HG02759 (cell line): Measurements from ENCODE around the gene ITLN1.
"Not testable (repeated sequence)": the region's sequence is repeated elsewhere in the genome, so short reads cannot be mapped to it uniquely, and the experiment has no call there.

Source experiments
- ATAC-seq: cut with Tn5 transposase; IDR thresholded peaks from one replicate; pipeline ENCODE4 v1.9.1; 2021; ENCODE audit warnings: mild to moderate bottlenecking, moderate library complexity; ENCODE audit not compliant: unreplicated experiment

ITLN1 gene

DNA sequence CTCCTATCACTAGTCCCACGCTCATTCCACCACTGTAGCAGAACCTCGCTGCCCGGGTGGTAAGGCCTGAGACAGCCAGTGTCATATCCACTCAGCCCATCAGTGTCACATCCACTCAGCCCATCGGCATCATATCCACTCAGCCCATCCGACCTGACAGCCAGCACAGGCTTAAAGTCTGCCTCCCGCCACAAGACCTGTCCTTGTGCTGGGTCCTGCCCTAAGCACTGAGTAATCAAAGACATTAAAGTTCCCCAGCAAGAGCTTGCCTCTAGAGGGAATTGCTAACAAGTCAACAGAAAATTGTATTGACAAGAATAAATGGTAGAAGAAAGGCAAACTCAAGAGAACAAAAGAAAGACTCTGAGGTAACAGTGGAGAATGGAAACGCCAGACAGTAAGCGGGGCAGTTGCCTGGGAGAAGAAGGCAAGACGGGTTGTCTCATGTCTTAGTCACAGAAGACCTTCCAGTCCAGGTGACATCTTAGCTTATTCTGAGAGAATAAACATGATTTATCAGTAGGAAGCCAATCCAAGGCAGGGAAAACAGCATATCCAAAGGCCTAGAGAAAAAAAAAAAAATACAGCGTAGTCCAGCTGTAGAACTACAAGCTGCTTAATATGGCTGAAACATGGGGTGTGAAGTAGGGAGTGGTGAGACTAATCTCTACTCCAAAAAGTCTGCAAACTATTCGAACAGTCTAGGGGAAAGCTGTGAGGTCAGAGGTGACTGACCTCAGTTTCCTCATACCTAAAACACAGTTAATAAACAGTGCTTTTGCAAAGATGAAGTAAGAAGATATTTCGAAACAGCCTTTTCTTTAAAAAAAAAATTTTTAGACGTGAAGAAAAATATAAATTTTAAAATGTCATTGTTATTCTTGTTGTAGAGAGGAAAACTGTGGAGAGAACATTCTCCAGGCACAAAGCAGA lies 1.1 kb downstream of the ITLN1 start:
- no peak for ATAC-seq

DNA sequence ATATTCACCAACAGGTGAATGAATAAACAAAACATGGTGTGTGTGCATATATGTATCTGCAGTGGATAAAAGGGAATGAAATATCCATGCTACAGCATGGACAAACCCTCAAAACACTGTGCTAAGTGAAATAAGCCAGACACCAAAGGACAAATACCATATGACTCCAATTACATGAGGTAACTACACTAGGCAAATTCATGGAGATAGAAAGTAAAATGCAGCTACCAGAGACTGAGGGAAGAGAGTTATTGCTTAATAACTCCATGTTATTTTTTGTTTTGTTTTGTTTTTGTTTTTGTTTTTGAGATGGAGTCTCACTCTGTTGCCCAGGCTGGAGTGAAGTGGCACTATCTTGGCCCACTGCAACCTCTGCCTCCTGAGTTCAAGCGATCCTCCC lies 2.4 kb downstream of the ITLN1 start:
- ATAC-seq = no peak

DNA sequence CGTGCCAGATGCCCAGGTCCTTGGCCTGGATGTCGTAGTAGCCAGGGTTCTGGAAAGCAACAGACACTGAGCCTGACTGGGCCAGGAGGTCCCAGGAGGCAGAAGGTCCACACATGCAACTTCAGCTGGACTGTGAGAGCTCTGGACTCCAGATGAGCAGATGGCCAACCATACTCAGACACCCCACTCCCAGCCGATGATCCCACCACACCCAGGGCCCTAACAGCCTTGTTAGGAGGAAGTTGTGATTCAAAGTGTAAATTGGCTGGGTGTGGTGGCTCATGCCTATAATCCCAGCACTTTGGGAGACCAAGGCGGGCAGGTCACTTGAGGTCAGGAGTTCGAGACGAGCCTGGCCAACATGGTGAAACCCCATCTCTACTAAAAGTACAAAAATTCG lies 3.7 kb downstream of the ITLN1 start:
- ATAC-seq = not testable (repeated sequence)

DNA sequence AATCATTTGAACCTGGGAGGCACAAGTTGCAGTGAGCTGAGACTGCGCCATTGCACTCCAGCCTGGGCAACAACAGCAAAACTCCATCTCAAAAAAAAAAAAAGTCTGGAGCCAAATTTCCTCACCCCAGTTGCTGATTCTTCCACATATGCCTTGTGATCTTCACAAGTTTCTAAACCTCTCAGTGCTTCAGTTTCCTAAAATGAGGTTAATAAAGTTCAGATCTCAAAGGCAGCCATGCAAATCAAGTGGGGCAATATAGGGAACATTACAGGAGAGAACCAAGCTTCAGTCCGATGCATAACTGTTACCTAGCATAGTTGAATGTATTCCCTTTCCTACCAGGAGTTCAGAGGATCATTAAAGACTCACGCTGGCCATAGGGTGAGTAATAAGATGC lies 4.8 kb downstream of the ITLN1 start:
- no peak for ATAC-seq

DNA sequence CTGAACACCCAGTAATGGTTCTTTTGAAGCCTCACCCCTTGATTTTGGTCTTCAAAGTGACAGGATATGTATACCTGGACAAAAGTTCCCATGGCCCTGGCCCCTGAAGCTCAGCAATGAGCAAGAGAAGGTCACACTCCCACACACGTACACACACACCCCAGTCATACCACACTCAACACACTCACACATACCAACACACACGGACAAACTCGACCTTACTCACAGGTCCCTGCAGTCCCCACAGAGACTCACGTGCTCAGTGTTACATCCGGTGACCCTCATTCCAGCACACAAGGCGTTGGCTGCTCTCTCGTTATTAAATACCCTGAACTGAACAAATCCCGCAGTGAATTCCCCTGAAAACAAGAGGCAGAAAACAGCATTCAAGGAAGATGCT lies 5.9 kb downstream of the ITLN1 start:
- no peak for ATAC-seq

DNA sequence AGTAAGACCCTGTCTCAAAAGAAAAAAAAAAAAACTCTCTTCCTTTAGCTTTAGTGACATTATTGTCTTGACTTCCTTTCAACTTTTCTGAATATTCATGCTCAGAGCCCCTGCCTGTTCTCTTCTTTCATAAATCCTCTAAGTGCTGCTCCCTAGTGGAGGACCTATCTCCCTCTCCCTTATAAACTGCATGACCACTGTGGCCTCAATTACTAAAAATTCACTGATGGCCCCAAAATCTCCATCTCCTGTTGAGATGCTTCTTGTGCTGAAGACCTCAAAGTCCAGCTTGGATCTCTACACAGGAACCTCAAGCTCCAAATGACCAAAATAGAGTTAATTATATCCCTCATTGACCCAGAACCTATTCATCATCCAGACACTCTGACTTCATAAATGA lies 7.8 kb downstream of the ITLN1 start:
- no peak for ATAC-seq

DNA sequence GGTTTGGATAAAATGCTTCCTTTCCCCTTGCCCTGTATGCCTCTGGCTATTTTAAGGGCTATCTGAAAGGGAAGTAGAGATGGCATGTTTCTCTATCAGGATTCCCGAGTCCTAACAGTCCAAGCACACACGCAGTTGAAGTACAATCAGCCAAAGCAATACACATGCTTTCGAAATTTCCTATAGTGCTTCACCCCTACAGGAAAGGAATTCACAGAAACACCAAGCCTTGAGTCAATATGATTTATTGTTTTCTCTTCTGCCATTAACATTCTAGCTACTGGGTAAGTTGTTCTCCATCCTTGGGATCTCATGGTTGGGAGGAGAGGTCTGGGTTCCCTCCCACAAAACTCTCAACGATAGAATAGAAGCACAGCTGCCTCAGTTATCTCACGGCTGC lies 8.7 kb downstream of the ITLN1 start:
- no peak for ATAC-seq

DNA sequence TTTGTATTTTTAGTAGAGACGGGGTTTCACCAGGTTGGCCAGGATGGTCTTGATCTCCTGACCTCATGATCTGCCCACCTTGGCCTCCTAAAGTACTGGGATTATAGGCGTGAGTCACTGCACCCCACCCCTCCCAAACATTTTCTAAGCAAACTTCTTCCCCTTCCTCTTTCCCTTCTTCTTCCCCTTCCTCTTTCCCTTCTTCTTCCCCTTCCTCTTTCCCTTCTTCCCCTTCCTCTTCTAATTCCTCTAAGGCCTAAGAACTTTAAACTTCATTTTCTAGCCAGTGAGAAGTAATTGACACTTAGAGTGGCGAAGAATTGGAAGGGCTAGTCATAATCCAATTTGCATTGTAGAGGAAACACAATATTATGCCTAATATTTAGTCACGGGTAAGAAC lies 9.4 kb downstream of the ITLN1 start:
- ATAC-seq = not testable (repeated sequence)

DNA sequence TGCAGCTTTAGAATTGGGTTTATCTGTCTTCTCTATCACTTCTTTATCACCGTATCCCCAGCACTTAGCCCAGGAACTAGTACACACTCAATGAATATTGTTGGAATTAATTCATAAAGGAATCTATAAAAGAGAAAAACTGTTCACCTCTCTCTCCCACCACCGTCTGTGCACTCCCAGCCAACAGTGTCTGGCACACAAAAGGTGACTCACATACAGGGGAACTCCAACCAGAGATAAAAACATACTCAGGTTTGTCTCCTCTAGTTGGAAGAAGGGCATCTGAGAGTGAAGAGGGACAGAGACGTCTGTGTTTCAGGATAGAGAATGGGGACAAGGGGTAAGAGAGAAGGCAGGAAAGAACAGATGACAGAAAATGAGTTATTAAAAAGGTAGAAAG lies 10.0 kb downstream of the ITLN1 start:
- no peak for ATAC-seq

DNA sequence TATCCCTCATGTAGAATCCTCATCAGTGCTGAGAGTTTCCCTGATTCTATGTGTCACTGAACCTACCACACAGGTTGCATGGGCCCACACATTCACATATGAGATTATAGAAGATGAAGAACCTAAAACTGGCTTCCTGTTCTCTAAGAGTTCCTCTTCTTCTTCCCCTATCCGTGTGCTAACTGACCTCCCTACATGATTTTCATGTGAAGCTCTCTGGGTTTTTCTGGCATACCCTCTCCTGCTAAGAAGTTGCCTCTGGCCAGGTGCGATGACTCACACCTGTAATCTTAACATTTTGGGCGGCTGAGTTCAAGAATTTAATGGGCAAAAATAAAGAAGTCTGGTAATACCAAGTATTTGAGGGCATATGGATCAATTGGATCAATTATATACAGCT lies 16.8 kb downstream of the ITLN1 start:
- ATAC-seq = no peak

DNA sequence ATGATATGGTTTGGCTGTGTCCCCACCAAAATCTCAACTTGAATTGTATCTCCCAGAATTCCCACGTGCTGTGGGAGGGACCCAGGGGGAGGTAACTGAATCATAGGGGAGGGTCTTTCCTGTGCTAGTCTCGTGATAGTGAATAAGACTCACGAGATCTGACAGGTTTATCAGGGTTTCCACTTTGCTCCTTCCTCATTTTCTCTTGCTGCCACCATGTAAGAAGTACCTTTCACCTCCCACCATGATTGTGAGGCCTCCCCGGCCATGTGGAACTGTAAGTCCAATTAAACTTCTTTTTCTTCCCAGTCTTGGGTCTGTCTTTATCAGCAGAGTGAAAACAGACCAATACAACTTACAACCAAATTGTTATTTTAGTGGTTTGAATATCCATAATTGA lies 17.3 kb downstream of the ITLN1 start:
- not testable (repeated sequence) for ATAC-seq

DNA sequence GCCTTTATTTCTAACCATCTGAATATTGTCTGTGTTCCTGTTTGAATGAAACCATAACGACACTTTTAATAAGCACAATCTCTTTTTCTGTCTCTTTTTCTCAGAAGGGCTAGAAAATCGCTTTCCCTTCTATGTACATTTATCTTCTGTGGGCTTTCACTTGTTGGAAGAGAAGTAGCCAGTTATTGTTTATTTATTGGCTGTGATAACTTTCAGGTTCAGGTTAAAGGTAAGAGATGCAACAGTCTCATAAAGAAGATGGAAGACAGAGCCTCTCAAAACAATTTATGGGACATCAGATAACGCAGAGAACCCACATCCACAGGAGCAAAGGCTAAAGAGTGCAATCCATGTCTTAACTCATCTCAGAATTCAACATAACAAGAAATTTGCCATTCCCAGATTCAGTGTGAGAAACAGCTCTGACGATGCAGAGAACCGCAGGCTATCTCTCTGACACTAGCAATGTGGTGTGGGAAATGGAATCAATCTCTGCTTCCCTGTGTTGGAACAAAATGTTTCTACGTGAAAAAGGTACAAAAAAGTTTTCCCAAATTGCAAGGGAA lies 18.2 kb downstream of the ITLN1 start:
- ATAC-seq = no peak

DNA sequence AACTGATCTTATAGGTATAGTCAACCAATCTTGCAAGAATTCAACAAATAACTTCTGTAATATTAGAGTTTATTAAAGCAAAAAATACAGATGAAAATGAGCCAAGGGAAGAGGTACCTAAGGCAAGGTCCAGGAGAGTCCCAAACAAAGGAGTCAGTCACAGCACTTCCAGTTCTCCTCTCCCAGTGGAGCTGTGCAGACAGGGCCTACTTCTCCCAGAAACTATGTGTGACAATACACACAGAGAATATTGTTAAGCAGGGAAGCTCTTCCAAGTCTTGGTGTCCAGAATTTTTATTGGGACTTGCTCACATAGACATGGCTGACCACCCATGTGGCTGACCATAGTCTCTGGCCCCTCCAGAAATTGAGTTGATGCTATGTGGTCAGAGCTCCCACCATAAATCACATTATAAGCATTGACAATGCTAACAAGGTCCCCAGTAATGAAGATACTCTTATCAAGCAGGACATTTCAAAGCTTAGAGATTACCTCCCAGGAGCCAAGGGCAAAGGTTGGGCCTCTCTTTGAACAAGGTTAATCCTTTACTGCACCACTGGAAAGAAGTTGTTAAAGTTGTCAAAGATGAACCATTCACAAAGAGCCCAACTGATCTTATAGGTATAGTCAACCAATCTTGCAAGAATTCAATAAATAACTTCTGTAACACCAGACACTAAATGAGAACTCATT lies 18.8 kb downstream of the ITLN1 start:
- no peak for ATAC-seq

DNA sequence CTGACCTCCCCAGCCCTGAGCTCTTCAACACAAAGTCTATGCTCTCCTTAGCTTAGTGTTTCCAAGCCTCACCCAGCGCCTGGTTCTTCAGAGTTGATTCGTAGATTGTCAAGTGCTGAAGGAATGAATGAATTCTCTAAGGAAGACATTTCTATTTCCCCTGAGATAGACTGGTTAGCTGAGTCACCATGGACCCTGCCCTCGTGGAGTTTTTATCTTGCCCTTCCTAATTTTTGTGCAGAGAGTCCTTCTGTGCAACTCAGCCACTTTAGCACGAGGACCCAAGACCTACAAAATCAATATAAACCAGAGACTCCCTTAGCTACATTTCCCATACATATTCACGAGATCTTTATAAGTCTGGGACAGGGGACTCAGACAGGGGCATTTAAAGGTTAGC lies 19.6 kb downstream of the ITLN1 start:
- no peak for ATAC-seq

DNA sequence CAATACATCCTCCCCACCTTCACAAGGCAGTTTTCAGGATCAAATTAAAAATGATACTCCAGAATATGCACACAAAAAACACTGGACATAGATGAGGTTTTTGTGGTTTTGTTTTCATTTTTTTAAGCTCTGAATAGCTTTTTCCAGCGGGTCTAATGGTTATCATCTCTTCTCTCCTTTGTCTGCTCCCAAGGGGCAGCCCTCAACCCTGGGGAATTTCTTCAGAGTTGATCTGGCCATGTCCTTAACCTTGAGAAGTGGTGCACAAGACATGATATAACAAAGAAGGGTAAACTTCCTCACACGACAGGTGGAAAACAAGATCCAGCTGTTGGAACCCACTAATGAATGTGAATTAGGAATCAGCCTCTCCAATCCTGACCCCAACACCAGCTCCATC lies 20.8 kb downstream of the ITLN1 start:
- ATAC-seq = no peak

DNA sequence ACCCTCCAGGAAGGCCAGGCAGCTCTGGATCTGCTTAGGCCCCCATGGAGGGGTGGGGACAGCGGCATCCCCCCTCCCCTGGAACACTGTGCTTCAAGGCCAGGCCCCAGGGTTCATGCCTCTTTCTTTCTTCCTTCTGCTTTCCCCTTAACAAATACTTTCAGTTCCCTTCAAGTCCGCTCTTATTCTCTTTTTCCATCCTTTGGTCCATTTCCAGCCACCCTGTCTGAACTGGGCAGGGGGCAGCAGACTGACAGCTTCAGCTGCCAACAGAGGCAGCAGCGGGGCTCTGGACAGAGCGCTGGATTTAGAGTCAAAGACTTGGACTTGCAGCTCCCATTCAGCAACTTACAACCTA lies 21.2 kb downstream of the ITLN1 start:
- ATAC-seq = no peak

DNA sequence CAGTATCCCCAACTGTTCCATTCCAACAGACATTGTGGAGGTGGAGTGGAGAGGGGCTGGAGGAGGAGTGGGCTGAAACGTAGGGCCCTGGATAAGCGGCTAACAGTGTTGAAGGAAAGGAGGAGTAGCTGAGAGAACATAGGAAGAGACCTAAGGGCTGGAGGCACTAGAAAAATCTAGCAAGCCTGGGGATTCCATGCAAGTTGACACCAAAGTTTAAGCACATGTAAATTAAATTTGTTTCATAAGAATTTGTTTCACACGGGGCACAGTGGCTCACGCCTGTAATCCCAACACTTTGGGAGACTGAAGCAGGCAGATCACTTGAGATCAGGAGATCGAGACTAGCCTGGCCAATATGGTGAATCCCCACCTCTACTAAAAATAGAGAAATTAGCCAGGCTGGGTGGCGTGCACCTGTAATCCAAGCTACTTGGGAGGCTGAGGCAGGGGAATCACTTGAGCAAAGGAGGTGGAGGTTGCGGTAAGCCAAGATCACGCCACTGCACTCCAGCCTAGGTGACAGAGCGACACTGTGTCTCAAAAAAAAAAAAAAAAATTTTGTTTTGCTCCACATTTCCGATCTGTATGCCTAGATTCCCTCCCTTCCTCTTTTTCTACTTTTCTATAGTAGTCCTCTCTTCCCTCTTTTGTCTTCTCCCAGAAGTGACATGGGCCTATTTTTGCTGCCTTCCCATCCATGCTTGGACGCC lies 21.8 kb downstream of the ITLN1 start:
- ATAC-seq = no peak

DNA sequence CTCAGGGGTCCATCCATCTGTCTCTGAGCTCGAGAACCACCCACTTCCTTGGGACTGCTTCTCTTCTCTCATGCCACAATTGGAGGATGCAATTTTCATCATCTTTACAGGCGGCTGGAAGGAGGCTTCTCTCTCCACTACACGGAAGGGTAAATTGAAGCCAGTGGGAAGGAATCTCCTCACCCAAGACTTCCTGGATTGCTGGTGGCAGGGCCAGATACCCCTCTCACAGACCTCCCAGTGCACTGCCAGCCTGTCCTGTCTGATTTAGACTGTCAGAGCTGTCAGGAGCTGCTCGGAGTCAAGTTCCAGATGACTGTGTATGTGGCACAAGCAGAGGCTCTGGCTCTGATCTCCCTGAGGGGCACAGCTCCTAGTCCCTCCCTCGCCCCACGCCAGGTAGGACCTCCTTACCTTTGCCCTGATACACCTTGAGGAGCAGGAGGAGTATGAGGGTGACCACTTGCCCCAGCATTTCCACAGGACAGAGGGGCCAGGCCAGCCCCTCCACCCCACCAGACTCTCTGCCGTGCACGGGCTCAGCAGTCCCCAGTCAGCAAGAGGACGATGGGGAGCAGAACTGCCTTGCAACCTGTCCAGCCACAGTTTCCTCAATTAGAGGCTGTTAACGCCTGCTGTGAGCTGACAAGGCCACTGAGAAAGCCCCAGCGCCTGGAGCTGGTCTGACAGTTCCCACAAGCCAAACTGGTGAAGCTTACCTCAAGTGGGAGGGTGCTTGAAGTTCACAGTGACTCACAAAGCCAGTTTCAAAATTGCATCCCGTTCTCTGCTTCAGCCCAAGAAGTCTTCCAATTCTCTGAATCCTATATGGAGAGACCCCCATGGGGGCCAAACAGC lies 22.5 kb downstream of the ITLN1 start, which contains the start of gene CD244:
TSS of gene CD244 (minus strand) at position 685 of the 858 bp plus-strand sequence. CDS start at position 475, 210 bp downstream.
- peak; percentile 85 for ATAC-seq

DNA sequence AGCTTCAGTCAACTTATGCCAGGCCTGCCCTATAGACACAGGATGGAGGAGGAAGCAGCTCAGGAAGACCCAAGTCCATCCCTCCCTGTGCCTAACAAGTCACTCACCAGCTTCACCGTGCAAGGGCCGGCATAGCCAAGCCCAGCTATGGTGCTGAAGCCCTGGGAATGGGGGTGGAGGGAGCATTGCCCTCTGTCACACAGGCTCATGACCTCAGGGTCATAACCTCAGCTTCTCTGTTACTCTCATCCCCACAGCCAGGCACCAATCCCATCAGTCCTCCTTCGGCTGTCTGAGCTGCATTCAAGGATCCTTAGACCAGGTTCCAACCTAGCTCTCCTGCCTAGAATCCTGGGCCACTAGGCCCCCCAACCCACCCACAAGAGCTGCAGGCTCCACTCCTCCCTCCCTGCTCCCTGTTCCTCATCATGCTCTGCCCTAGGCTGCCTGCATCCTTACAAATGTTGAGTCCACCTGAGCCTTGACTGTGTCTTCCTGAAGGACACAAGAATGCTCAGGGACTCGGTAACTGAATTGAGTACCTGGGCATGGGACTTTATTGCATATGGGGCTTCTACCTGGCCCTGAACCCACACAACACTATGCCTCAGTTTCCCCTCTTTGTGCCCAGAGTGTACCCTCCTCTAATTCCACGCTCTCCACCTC lies 24.0 kb downstream of the ITLN1 start:
- ATAC-seq = no peak

DNA sequence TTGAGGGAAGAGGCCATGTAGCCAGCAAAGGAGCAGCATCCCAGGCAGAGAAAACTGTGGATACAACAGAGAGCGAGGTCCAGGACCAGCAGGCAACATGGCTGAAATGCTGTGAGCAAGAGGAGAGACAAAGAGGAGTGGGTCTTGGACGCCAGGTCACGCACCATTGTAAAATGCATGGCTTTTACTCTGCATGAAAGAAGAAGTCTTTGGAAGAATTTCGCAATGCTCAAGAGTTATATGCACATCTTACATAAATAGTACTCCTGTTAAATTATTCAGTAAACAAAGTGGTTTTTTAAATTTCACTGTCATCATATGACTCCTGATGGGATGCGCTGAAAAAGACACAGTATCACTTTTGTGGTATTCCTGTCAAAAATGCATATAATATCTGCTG lies 25.8 kb downstream of the ITLN1 start:
- ATAC-seq = no peak
